Naive thymus-derived CD4-positive, alpha-beta T cell (primary cell): ENCODE results near the gene ATXN7. TPM values are rescaled to one million over a fixed set of nuclear protein-coding genes. Genes with fewer than 3 reads are reported as not detected.

Experiments
- ATAC-seq: fragments of 150-1000 bp; cut with Tn5 transposase; 2 replicates; pipeline ENCODE4 v1.10.0; 2021; ENCODE audit warnings: mild to moderate bottlenecking, moderate library complexity
- CTCF ChIA-PET: fragments of 350-600 bp; sonication (Branson Sonifier 250); formaldehyde crosslinking; loops from one replicate; lab custom pipeline; 2021; ENCODE audit warnings: antibody characterized with exemption; lab: Charles Lee
- POLR2A ChIA-PET: fragments of 350-600 bp; sonication (Branson Sonifier 250); formaldehyde crosslinking; loops from one replicate; lab custom pipeline; 2021; ENCODE audit warnings: antibody characterized with exemption, inconsistent platforms; lab: Charles Lee
- DNase-seq, 9 donors: peaks; one replicate each; pipeline versions ENCODE4 v3.0.0 to v3.0.0-alpha.2; 2020 to 2022; ENCODE audit warnings: mixed read lengths in 1 of 9
- H3K27ac ChIP-seq: one replicate; pipeline ENCODE4 v1.7.0; 2013; ENCODE audit warnings: mild to moderate bottlenecking, low read depth, low read length, moderate library complexity
- H3K27me3 ChIP-seq, 2 donors: one replicate each; pipeline ENCODE4 v1.7.0; 2013; ENCODE audit warnings: low read length in 2 of 2, mild to moderate bottlenecking in 2 of 2, moderate library complexity in 2 of 2; ENCODE audit not compliant: control insufficient read depth in 2 of 2, insufficient read depth in 2 of 2
- H3K36me3 ChIP-seq, 3 experiments: 1 replicate in 2 of 3; 2 replicates in 1 of 3; pipeline ENCODE4 v1.7.0; 2013; ENCODE audit warnings: low read length in 3 of 3, mild to moderate bottlenecking in 3 of 3, moderate library complexity in 1 of 3; ENCODE audit not compliant: insufficient read depth in 3 of 3, control insufficient read depth in 2 of 3
- H3K4me1 ChIP-seq, 2 donors: one replicate each; pipeline ENCODE4 v1.7.0; 2013; ENCODE audit warnings: low read length in 2 of 2, mild to moderate bottlenecking in 2 of 2, moderate library complexity in 1 of 2; ENCODE audit not compliant: control insufficient read depth in 2 of 2, insufficient read depth in 2 of 2
- H3K4me3 ChIP-seq: 2 replicates; pipeline ENCODE4 v1.7.0; 2013; ENCODE audit warnings: mild to moderate bottlenecking, low read length
- H3K9me3 ChIP-seq, 3 experiments: 1 replicate in 2 of 3; 2 replicates in 1 of 3; pipeline ENCODE4 v1.7.0; 2013; ENCODE audit warnings: low read length in 3 of 3; ENCODE audit not compliant: control insufficient read depth in 2 of 3
- H3K27ac Mint-ChIP-seq, 9 donors: one replicate each; pipeline ENCODE4 v1.8.0; 2020 to 2022; ENCODE audit warnings: mixed read lengths in 9 of 9, mild to moderate bottlenecking in 8 of 9, moderate library complexity in 5 of 9, inconsistent platforms in 2 of 9
- H3K27me3 Mint-ChIP-seq, 5 donors: one replicate each; pipeline ENCODE4 v1.8.0; 2021 to 2022; ENCODE audit warnings: mixed read lengths in 5 of 5, mild to moderate bottlenecking in 1 of 5
- H3K36me3 Mint-ChIP-seq, 5 donors: one replicate each; pipeline ENCODE4 v1.8.0; 2020 to 2022; ENCODE audit warnings: mixed read lengths in 5 of 5, mild to moderate bottlenecking in 3 of 5, inconsistent platforms in 1 of 5
- H3K4me1 Mint-ChIP-seq, 7 donors: one replicate each; pipeline ENCODE4 v1.8.0; 2020 to 2022; ENCODE audit warnings: mixed read lengths in 7 of 7, mild to moderate bottlenecking in 3 of 7, inconsistent platforms in 1 of 7
- H3K4me3 Mint-ChIP-seq, 10 donors: one replicate each; pipeline ENCODE4 v1.8.0; 2020 to 2022; ENCODE audit warnings: mild to moderate bottlenecking in 10 of 10, mixed read lengths in 10 of 10, moderate library complexity in 6 of 10, inconsistent platforms in 2 of 10
- H3K9me3 Mint-ChIP-seq, 11 donors: one replicate each; pipeline ENCODE4 v1.8.0; 2020 to 2022; ENCODE audit warnings: mixed read lengths in 11 of 11, mild to moderate bottlenecking in 4 of 11, inconsistent platforms in 1 of 11, moderate library complexity in 1 of 11
- intact Hi-C, 2 donors: fragments of 100-400 bp; cut with micrococcal nuclease; formaldehyde crosslinking; loops; one replicate each; pipeline ENCODE4 v1.15.1; 2023
- polyA plus RNA-seq, 2 donors: library from polyadenylated mRNA; unstranded; fragments of 300-500 nt; fragmentation: Illumina TruSeq; gene quantifications; one replicate each; pipeline ENCODE4 v1.2.3, GENCODE V29; 2021
- total RNA-seq, 6 experiments: library from RNA in 5 of 6; stranded (reverse) in 5 of 6; gene quantifications; 1 replicate in 5 of 6; 2 replicates in 1 of 6; pipeline ENCODE4 v1.2.3 and lab custom pipeline; 2021 to 2026

ATXN7 gene
- total and polyA plus RNA-seq, 7 experiments from 2014 or later = 29.8 to 204 (median 142) TPM

- peaks cover 17 to 19% of the 10 kb centered on the region in 2 donors for H3K4me1 ChIP-seq
- Mint-ChIP-seq H3K36me3 (peaks cover 0 to 24% (median 17%) of the 10 kb centered on the region in 5 donors), H3K4me1 (peaks cover 18 to 51% (median 42%) of the 10 kb centered on the region in 7 donors), H3K9me3 (peaks cover 0 to 2% (median 0%) of the 10 kb centered on the region in 11 donors), H3K27me3 (peaks cover under 1 to 13% (median 9%) of the 10 kb centered on the region in 5 donors), H3K4me3 (peak overlapping the region; percentile 86 to 92 (median 89)), H3K27ac (peak overlapping the region; percentile 72 to 95 (median 90))
- H3K27me3 ChIP-seq = no peaks in the 10 kb centered on the region
- intact Hi-C loops = loop anchor here (1.0 to 2.0 kb wide), 8 partner anchors 8 to 160 kb away; partner anchors contain the start of genes ATXN7 (in 2 of the 2), THOC7 (in 2 of the 2) and SCAANT1 (in 1 of the 2)
- H3K9me3 ChIP-seq = no peaks in the 10 kb centered on the region
- ChIA-PET POLR2A (interaction anchor here (0.7 to 2.3 kb wide), 12 partner anchors 14 to 58 kb away, joined by 3 to 20 read pairs (median 4); no protein-coding TSS in a partner anchor), CTCF (interaction anchor here (0.9 to 2.2 kb wide), 13 partner anchors 14 to 164 kb away, joined by 3 to 11 read pairs (median 4); partner anchors contain the start of gene SCAANT1)
- peak in 2 of 9 donors; percentile 11 to 25 for DNase-seq
- H3K4me3 ChIP-seq = peak overlapping the region; percentile 74
- ATAC-seq = no peak
- peaks cover 13 to 30% (median 19%) of the 10 kb centered on the region in 3 experiments for H3K36me3 ChIP-seq
- peak overlapping the region; percentile 96 for H3K27ac ChIP-seq
Observed at GRCh38 chr3:64022451-64023186, 159.0 kb downstream of the ATXN7 start.

DNA sequence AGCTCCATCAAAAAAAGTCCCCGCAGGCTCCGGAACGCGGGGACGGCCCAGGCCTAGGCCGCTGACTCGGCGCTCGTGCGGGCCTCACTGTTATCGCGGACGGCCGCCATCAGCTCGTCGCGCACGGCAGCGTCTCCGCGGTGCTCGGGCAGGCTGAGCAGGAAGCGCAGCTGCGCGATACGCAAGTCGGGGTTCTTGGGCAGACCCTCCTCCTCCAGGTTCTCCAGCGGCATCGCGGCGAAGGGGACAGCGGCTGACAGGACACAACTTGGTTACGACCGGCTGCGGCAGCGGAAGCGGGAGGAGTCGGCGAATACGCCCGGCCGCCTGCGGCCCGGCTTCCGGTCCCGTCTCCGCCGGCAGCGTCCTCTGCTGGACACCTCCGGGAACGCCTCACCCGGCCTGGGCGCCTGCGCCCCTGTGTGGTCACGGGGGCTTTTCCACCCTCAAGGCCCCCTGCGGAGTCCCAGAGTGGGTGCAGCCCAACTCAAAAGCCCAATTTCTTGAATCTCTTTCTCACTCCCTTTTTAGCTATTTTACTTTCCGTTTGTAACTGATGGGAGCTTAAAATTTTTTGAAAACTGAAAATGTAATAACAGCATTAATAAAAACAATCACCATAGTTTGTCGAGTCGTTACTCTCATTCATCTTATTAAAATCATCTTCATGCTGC is 159.7 kb downstream of the ATXN7 start, which contains the start of gene PSMD6:
Gene PSMD6 (minus strand): TSS at position 308 of the 674 bp plus-strand sequence. CDS start 75 bp downstream, at position 233.
- Histone ChIP-seq H3K27ac (peak within 1 kb of the TSS; percentile 96), H3K27me3 (no peaks in the 10 kb centered on the region), H3K9me3 (no peaks in the 10 kb centered on the region), H3K4me1 (peaks cover 17 to 19% of the 10 kb centered on the region in 2 donors), H3K4me3 (peak within 1 kb of the TSS; percentile 74), H3K36me3 (peaks cover 7 to 22% (median 15%) of the 10 kb centered on the region in 3 experiments)
- DNase-seq (peak; percentile 87 to 98 (median 93)), ATAC-seq (peak; percentile 99)
- H3K27me3 Mint-ChIP-seq = peaks cover 7 to 20% (median 16%) of the 10 kb centered on the region in 5 donors
- CTCF ChIA-PET = interaction anchor here (0.6 to 2.3 kb wide), 19 partner anchors 15 to 461 kb away, joined by 3 to 12 read pairs (median 4); partner anchors contain the start of gene SCAANT1
- H3K27ac Mint-ChIP-seq = peak within 1 kb of the TSS; percentile 72 to 95 (median 90)
- POLR2A ChIA-PET = interaction anchor here (0.7 to 2.3 kb wide), 13 partner anchors 13 to 461 kb away, joined by 3 to 20 read pairs (median 4); no protein-coding TSS in a partner anchor
- intact Hi-C loops = loop anchor here (1.0 to 2.0 kb wide), 7 partner anchors 17 to 161 kb away; partner anchors contain the start of genes ATXN7 (in 2 of the 2), THOC7 (in 2 of the 2) and SCAANT1 (in 1 of the 2)
- H3K4me3 Mint-ChIP-seq = peak within 1 kb of the TSS; percentile 86 to 92 (median 89)
- H3K9me3 Mint-ChIP-seq = peaks cover 0 to 2% (median 0%) of the 10 kb centered on the region in 11 donors
- H3K4me1 Mint-ChIP-seq = peaks cover 18 to 46% (median 40%) of the 10 kb centered on the region in 7 donors
- peaks cover 0 to 21% (median 14%) of the 10 kb centered on the region in 5 donors for H3K36me3 Mint-ChIP-seq

DNA sequence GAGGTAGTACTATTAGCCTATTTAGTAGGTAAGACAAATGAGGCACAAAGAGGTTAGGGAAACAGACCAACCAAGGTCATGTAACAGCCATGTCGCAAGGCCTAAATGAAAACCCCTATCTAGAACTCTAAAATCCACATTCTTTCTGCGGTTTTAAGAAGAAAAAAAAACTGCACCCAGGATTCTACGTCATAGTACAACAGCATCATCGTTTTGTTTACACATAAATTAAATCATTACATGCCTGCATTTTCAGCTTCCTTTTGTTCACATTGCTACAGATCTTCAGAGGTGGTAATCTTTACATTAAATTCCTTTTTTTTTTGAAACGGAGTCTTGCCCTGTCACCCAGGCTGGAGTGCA is 160.2 kb downstream of the ATXN7 start:
- CTCF ChIA-PET = interaction anchor here (0.6 to 2.3 kb wide), 15 partner anchors 16 to 461 kb away, joined by 3 to 12 read pairs (median 5); partner anchors contain the start of gene SCAANT1
- no peak for DNase-seq
- Mint-ChIP-seq H3K36me3 (peaks cover 0 to 16% (median 9%) of the 10 kb centered on the region in 5 donors), H3K27ac (peak overlapping the region; percentile 72 to 95 (median 90)), H3K4me1 (peaks cover 18 to 40% (median 38%) of the 10 kb centered on the region in 7 donors), H3K4me3 (peak overlapping the region; percentile 86 to 92 (median 89)), H3K9me3 (peaks cover 0 to 2% (median 0%) of the 10 kb centered on the region in 11 donors), H3K27me3 (peaks cover 8 to 24% (median 20%) of the 10 kb centered on the region in 5 donors)
- peaks cover 6 to 17% (median 10%) of the 10 kb centered on the region in 3 experiments for H3K36me3 ChIP-seq
- intact Hi-C loops = loop anchor here (1.0 to 2.0 kb wide), 7 partner anchors 17 to 161 kb away; partner anchors contain the start of genes ATXN7 (in 2 of the 2), THOC7 (in 2 of the 2) and SCAANT1 (in 1 of the 2)
- ATAC-seq = no peak
- H3K9me3 ChIP-seq = no peaks in the 10 kb centered on the region
- no peaks in the 10 kb centered on the region for H3K27me3 ChIP-seq
- POLR2A ChIA-PET = interaction anchor here (0.7 to 2.3 kb wide), 9 partner anchors 13 to 460 kb away, joined by 3 to 20 read pairs (median 5); no protein-coding TSS in a partner anchor
- H3K4me1 ChIP-seq = peaks cover 17 to 19% of the 10 kb centered on the region in 2 donors
- H3K4me3 ChIP-seq = peak overlapping the region; percentile 74
- peak overlapping the region; percentile 96 for H3K27ac ChIP-seq

- CTCF ChIA-PET = interaction anchor here (1.6 kb wide), 1 partner anchor 458 kb away, joined by 4 read pairs; no protein-coding TSS in a partner anchor
- Histone ChIP-seq H3K36me3 (peaks cover 0 to 3% (median 0%) of the 10 kb centered on the region in 3 experiments), H3K27me3 (peaks cover 0 to 3% of the 10 kb centered on the region in 2 donors), H3K9me3 (no peaks in the 10 kb centered on the region), H3K4me3 (no peak overlapping the region), H3K4me1 (peaks cover 13 to 14% of the 10 kb centered on the region in 2 donors), H3K27ac (no peak overlapping the region)
- Mint-ChIP-seq H3K4me3 (peak overlapping the region in 1 of 10 donors; percentile 14), H3K4me1 (peaks cover 10 to 35% (median 31%) of the 10 kb centered on the region in 7 donors), H3K27me3 (peaks cover 8 to 34% (median 27%) of the 10 kb centered on the region in 5 donors), H3K36me3 (peaks cover 0 to 10% (median 5%) of the 10 kb centered on the region in 5 donors), H3K27ac (no peak overlapping the region), H3K9me3 (peaks cover 0 to 2% (median 0%) of the 10 kb centered on the region in 11 donors)
- POLR2A ChIA-PET = no interaction called here
- no peak for ATAC-seq
- DNase-seq = no peak
- intact Hi-C loops = no loop called here
Observed at GRCh38 chr3:64026346-64026745, 162.7 kb downstream of the ATXN7 start.

DNA sequence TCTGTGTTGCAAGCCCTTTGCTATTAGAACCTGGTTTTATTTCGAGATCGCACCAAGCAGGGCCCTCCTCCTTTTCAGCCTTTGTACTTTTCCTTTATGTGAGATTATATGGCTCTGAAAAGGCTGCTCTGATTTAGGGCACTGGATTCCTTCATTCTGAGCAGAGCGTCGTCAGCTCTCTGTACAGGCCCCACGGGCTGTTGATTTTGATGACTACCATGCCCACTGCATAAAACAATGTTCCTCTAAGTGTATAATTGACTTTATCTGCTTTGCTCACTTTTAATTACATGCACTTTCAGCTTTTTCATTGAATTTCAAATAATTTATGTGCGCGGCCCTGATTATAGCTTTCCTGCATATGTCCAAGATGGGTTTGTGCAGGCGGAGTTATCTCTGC is 164.0 kb downstream of the ATXN7 start:
- ChIA-PET POLR2A (no interaction called here), CTCF (interaction anchor here (1.6 kb wide), 1 partner anchor 457 kb away, joined by 4 read pairs; no protein-coding TSS in a partner anchor)
- no peak for ATAC-seq
- H3K4me3 Mint-ChIP-seq = no peak overlapping the region
- peaks cover 0 to 3% (median 0%) of the 10 kb centered on the region in 3 experiments for H3K36me3 ChIP-seq
- H3K27ac Mint-ChIP-seq = peak overlapping the region in 2 of 9 donors; percentile 19 to 41
- H3K27ac ChIP-seq = no peak overlapping the region
- H3K36me3 Mint-ChIP-seq = peaks cover 0 to under 1% (median 0%) of the 10 kb centered on the region in 5 donors
- DNase-seq = no peak
- intact Hi-C loops = no loop called here
- H3K9me3 ChIP-seq = no peaks in the 10 kb centered on the region
- peaks cover 10 to 23% (median 20%) of the 10 kb centered on the region in 7 donors for H3K4me1 Mint-ChIP-seq
- peaks cover 0 to under 1% (median 0%) of the 10 kb centered on the region in 11 donors for H3K9me3 Mint-ChIP-seq
- peaks cover 8 to 40% (median 27%) of the 10 kb centered on the region in 5 donors for H3K27me3 Mint-ChIP-seq
- H3K4me3 ChIP-seq = no peak overlapping the region
- peaks cover 0 to 3% of the 10 kb centered on the region in 2 donors for H3K27me3 ChIP-seq
- H3K4me1 ChIP-seq = peaks cover under 1% of the 10 kb centered on the region in 2 donors
